ENCODE measurements around the gene ASTN2.

The ASTN2 gene

DNA sequence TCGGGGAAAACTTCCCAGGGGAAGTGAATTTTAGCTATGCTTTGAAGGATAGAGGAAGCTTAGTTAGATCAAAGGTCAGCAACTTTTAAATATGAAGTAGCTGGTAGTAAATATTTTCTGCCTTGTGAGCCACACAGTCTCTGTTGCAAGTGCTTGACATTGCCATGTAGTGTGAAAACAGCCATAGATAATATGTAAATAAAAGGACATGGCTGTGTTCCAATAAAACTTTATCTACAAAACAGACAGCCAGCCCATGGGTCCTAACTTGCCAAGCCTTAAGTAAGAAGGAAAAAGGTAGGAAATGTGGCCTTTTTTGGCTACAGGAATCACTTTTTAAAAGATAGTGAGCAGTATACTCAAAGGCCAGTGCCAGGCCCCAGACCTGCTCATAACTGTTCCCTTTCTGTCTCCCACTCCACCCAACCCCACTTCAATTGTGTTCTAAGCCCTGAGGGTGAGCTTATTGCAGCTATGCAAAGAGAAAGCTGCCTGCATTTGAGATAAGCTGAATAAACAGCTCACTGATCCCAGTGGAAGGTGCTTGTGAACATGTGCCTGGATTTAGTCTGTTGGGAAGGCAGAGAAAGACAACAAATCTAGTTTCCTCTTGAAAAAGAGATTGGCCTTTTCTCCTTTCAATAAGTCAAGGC is 840.7 kb downstream of the ASTN2 start:
- TF ChIP-seq, protein P1, sequence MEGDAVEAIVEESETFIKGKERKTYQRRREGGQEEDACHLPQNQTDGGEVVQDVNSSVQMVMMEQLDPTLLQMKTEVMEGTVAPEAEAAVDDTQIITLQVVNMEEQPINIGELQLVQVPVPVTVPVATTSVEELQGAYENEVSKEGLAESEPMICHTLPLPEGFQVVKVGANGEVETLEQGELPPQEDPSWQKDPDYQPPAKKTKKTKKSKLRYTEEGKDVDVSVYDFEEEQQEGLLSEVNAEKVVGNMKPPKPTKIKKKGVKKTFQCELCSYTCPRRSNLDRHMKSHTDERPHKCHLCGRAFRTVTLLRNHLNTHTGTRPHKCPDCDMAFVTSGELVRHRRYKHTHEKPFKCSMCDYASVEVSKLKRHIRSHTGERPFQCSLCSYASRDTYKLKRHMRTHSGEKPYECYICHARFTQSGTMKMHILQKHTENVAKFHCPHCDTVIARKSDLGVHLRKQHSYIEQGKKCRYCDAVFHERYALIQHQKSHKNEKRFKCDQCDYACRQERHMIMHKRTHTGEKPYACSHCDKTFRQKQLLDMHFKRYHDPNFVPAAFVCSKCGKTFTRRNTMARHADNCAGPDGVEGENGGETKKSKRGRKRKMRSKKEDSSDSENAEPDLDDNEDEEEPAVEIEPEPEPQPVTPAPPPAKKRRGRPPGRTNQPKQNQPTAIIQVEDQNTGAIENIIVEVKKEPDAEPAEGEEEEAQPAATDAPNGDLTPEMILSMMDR (conservative IDR thresholded peaks at IDR 0.05; ENCODE audit: low read depth, low read length): no peak
- DNase-seq (ENCODE audit: low read depth): no peak
- H3K4me3 ChIP-seq (ENCODE audit: low read length): no peak overlapping the region

DNA sequence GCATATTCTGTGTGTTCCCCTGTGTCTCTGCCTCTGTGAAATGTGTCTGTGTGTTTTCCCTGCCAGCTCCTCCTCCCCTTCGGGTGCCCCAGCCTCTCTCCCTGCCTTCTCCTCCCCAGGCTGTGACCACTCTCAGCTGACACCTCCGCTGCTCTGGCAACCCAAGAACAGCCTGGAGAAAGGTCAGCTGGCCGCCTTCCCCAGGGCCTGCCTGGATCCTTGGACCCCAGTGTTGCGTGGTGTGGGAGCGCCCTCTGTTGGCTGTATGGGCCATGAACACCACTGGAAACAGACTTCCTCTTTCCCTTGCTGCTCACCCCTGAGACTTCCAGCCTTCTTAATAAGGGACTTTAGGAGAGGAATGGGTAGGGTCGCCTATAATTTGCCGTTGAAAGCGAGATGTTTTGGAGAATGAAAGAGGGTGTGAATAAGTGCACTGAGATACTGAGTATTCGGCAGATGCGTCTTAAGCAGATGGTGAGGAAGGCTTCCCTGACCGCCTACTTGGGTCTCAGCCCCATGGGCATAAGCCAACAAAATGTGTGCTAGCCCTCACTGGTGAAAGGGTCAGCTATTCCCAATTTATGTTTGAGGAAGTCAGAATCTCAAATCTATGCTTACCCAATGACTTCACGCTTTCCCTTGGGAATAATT is 842.6 kb downstream of the ASTN2 start:
- no peak for DNase-seq (ENCODE audit: low read depth)
- TF ChIP-seq, protein P1 (conservative IDR thresholded peaks at IDR 0.05; ENCODE audit: low read depth, low read length): peak; percentile 97

DNA sequence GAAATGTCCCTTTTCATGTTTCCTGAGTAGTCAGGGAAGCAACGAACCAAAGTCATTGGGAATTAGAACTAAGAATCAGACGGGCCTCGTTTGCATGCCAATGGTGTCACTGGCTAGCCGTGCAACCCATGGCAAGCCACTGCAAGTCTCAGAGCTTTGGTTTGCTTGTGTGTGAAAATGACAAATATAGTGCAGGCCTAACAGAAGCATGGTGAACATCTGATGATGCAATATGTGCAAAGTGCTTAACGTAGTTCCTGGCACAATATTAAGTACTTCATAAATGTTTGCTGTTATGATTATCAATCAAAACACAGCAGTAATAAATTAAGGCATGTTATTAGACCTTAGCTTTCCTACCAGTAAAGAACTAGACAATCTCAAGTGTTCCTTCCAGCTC is 845.7 kb downstream of the ASTN2 start:
- no peak overlapping the region for H3K4me3 ChIP-seq (ENCODE audit: low read length)
- TF ChIP-seq, protein P1 (conservative IDR thresholded peaks at IDR 0.05; ENCODE audit: low read depth, low read length): no peak
- DNase-seq (ENCODE audit: low read depth): no peak

More for the DNA sequence above, 842.6 kb downstream of the ASTN2 start:
- no peak overlapping the region for H3K4me3 ChIP-seq (ENCODE audit: low read length)

DNA sequence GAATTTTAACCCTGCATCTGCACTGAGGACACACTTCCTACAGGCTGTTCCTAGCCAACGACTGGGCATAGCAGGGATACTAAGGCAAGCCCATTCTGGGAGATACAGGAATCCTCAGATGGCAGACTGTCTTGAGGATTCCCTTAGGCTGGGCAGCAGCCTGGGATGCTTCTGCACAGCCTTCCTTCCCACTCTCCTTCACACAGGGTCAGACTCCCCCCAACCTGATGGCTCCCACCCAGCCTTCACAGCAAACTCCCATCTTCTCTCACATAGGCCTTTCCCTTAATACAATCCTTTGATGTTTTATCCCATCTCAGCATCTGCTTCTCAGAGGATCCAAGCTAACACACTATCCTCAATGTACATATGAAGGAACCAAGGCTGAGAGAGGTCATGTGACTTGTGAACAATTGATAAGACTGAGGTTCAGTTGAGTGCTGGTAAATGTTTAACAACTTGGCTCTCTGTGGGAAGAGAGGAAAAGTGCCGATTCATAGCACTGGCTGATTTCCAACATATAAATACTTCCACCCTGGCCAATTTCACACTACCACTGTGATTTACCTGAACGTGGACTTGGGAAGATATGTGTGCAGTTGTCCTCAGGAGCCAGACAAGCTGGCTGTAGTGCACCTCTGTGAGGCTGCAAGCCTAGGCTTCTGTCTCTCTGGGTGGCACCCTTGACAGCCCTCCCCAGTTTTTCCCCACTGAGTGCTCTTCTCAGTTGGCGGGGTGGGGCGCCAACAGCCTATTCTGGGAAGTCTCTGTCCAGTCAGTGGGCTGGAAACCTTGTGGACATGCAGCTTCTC is 848.0 kb downstream of the ASTN2 start:
- TF ChIP-seq, protein P1 (conservative IDR thresholded peaks at IDR 0.05; ENCODE audit: low read depth, low read length): no peak
- DNase-seq (ENCODE audit: low read depth): no peak
- no peak overlapping the region for H3K4me3 ChIP-seq (ENCODE audit: low read length)

DNA sequence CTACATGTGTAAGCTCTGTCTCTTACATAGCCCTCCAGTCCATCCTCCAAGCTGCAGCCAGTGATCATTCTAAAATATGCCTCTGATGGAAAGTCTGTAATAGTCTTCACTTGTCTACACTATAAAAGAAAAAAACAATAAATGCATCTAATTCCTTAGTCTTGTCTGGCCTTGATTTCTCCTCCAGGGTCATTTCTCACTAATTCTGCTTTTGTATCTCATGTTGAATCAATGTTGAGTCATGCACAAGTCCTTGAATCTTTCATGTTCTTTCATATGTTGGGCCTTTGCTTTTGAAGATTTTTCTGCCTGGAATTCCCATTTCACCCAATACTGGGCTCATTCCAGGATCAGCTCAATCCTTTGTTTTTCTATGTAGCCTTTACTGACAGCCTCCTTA is 848.9 kb downstream of the ASTN2 start:
- H3K4me3 ChIP-seq (ENCODE audit: low read length): no peak overlapping the region
- TF ChIP-seq, protein P1 (conservative IDR thresholded peaks at IDR 0.05; ENCODE audit: low read depth, low read length): no peak
- no peak for DNase-seq (ENCODE audit: low read depth)

DNA sequence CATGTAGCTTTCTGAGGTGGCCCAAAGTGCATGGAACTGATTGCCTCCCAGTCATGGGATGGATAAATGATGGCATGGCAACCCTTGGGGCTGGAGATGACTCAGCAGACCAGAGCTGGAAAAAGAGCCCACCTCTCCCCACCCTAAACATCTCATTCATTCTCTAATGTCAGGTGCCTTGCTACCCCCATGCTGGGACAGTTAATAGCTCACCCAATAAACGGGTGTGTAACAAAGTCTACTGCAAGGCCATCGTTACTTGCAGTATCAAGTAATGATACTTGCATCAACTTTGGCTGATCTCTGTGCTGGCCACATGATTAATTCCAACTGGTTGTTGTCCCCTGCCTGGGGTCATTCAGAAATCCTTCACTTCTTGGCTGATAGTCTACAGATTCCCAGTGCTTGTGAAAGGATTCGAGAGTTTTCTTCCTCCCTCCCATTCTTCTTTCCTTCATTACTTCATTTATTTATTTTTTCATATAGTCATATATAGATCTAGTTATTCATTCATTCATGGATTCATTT is 850.5 kb downstream of the ASTN2 start:
- TF ChIP-seq, protein P1 (conservative IDR thresholded peaks at IDR 0.05; ENCODE audit: low read depth, low read length): no peak

More for the DNA sequence above, 850.5 kb downstream of the ASTN2 start:
- no peak overlapping the region for H3K4me3 ChIP-seq (ENCODE audit: low read length)
- DNase-seq (ENCODE audit: low read depth): no peak

All from retinal pigment epithelial cell (primary cell).